OCI-LY7 (cell line): Measurements from ENCODE around the gene IGDCC3.

Experiments
- CTCF ChIP-seq: fragments of 200-600 bp; sonication (generic); conservative IDR thresholded peaks from 2 replicates; pipeline ENCODE4 v1.5.1; 2014; ENCODE audit warnings: mild to moderate bottlenecking, antibody characterized with exemption, low read length, moderate library complexity, mixed read lengths
- EZH2phosphoT487 ChIP-seq: fragments of 200-600 bp; sonication (generic); IDR thresholded peaks from 2 replicates; pipeline ENCODE4 v1.6.1; 2018; ENCODE audit warnings: low read depth, borderline replicate concordance, mild to moderate bottlenecking, mixed run types, antibody characterized with exemption, low read length, moderate library complexity, mixed read lengths

GRCh38 chr15:65396283-65396964, 18.6 kb upstream of the IGDCC3 start:
- TF ChIP-seq CTCF (no peak), EZH2phosphoT487 (no peak)
